ENCODE results near the gene RSAD2.
"Not testable (repeated sequence)": the region's sequence is repeated elsewhere in the genome, so short reads cannot be mapped to it uniquely, and the experiment has no call there.

Gene RSAD2

DNA sequence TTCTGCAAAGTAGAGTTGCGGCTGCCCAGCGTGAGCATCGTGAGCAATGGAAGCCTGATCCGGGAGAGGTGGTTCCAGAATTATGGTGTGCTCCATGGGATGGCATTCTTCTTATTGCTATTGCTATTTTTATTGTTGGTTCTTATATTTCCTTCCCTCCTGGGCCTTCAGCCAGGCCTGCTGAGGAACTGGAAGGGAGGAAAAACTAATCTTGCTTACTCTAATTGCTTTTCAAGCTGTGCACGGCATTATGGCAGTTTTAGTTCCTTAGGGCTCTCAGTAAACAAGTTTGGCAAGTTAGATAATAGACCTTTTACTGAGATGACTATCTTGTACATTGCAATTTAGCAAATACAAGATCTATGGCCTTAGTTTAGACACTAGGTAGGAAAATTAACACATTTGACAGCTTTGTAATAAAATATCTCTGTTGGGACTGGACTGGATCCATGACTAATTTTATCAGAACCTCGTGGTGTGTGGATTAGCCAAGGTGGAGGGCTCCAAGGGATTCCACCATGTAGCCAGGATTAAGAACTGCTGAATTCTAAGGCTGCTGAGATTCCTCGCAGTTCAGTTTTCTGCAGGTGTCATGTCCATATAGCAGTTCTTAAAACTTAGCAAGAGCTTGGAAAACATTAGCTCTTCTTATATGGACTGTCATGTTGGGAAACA is 6.0 kb downstream of the RSAD2 start:
- FAIRE-seq = no peak
- DNase-seq (ENCODE audit: insufficient read length) = no peak
- no peak for TF ChIP-seq POLR2A (IDR thresholded peaks at IDR 0.05; ENCODE audit: low read depth, low read length)
- TF ChIP-seq POLR2AphosphoS5 (IDR thresholded peaks at IDR 0.05; ENCODE audit: low read depth, low read length) = no peak
- TF ChIP-seq TAF1 (IDR thresholded peaks at IDR 0.05; ENCODE audit: borderline replicate concordance, low read depth, low read length) = no peak

DNA sequence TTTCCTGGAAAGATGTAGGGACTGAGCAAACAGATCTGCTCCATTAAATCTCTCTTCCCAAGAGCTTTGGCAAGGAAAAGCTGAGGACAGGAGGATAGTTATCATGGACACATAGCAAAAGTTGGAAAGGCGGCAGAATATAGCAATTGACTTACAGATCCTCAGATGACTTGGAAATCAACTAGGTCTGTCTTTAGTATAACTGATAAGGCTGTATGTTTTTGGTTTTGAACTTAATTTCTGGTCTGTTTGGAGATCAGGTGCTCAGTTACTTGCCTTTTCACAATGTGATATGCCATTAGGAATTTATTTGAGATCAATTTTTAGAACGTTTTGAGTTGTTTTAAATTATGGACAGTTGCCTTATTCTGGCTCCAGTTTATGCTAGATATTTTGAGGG is 8.0 kb downstream of the RSAD2 start:
- DNase-seq (ENCODE audit: insufficient read length) = no peak
- no peak for TF ChIP-seq POLR2AphosphoS5 (IDR thresholded peaks at IDR 0.05; ENCODE audit: low read depth, low read length)
- no peak for FAIRE-seq

DNA sequence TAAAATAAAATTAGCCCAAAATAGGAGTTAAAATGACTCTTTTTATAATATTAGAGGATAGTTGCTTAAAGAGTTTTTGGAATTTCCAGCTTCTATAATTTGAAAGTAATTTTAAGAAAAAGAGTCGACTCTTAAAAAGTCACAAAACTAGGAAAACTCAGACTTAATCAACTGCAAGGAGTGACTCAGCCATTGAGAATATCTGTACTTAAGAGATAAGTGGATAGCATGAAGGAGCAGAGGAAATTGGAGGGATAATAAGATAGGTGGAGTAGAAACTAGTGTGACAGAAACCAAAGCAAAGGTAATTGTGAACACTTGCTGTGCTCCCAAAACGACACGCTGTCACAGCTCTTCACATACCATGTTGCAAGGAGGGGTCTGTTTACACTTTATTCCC is 8.4 kb downstream of the RSAD2 start:
- no peak for DNase-seq (ENCODE audit: insufficient read length)
- TF ChIP-seq POLR2A (IDR thresholded peaks at IDR 0.05; ENCODE audit: low read depth, low read length) = no peak
- TF ChIP-seq TAF1 (IDR thresholded peaks at IDR 0.05; ENCODE audit: borderline replicate concordance, low read depth, low read length) = no peak
- no peak for TF ChIP-seq POLR2AphosphoS5 (IDR thresholded peaks at IDR 0.05; ENCODE audit: low read depth, low read length)
- FAIRE-seq = no peak

DNA sequence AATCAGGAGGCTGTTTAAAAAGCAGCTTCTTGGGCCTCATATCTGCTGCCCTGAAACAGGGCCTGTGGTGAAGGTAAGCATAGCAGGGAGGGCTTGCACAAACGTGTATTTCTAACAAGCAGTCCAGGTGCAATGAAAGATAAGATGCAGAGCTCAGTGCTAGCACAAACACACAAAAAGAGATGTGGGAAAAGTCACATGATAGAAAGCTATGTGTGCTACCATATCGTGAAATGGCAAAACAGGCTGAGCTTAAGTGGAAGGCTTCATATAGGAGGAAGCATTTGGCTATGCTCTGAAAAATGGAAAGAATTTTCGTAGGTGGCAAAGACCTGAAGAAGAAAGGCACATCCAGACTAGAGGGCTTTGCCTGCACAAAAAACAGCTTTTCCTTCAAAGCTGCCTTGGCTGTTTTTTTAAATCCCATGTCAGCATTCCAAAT is 10.2 kb downstream of the RSAD2 start:
- FAIRE-seq (no peak), DNase-seq (ENCODE audit: insufficient read length) (no peak)
- TF ChIP-seq POLR2A (IDR thresholded peaks at IDR 0.05; ENCODE audit: low read depth, low read length) (no peak), POLR2AphosphoS5 (IDR thresholded peaks at IDR 0.05; ENCODE audit: low read depth, low read length) (no peak), TAF1 (IDR thresholded peaks at IDR 0.05; ENCODE audit: borderline replicate concordance, low read depth, low read length) (no peak)

DNA sequence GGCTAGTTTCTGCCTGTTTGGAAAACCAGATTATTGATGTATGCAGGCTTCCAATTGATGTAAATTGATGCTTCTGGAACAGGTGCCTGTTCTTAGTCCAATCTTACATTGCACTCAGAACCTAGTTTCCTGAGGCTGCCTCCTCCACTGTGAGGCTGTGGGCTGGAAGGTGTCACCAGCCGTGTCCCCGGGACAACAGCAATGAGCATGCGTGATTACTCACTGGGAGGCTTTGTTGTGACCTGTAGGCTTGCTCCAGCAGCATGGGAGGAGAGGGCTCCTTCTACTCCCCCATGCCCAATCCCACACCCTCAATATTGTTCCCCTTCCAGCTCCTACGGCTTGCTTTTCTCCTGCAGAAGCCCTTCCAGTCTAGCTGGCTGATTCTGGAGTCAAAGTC is 11.1 kb downstream of the RSAD2 start:
- DNase-seq (ENCODE audit: insufficient read length) = no peak
- FAIRE-seq = no peak
- TF ChIP-seq TAF1 (IDR thresholded peaks at IDR 0.05; ENCODE audit: borderline replicate concordance, low read depth, low read length) (no peak), POLR2AphosphoS5 (IDR thresholded peaks at IDR 0.05; ENCODE audit: low read depth, low read length) (no peak)

DNA sequence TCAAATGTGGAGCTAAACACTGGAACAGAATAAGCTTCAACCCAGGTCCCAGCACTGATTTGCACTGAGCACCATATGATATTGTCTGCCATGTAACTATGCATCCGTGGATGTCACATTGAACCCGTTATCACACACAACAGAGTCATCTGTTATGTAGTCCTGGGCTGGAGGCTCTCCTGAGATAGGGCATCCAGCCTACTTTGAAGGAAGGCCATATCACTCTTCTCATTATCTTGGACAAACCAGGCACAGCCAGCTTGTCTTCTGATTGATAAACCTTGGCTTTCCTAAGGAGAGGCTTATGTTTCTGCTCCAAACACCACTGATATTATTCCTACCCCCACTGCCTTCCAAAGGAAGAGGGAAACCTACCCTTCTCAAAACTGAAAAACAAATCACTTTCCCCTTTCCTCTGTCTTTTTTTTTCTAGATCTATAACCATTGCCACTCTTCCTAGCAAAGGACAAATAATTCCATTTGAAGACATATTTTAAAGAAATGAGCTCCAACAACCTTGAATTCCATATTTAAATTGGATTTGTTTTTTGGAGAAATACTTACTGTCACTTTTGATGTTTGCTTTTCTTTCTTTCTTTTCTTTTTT is 16.4 kb downstream of the RSAD2 start:
- FAIRE-seq (no peak), DNase-seq (ENCODE audit: insufficient read length) (no peak)
- TF ChIP-seq POLR2A (IDR thresholded peaks at IDR 0.05; ENCODE audit: low read depth, low read length) (no peak), TAF1 (IDR thresholded peaks at IDR 0.05; ENCODE audit: borderline replicate concordance, low read depth, low read length) (no peak), POLR2AphosphoS5 (IDR thresholded peaks at IDR 0.05; ENCODE audit: low read depth, low read length) (no peak)

DNA sequence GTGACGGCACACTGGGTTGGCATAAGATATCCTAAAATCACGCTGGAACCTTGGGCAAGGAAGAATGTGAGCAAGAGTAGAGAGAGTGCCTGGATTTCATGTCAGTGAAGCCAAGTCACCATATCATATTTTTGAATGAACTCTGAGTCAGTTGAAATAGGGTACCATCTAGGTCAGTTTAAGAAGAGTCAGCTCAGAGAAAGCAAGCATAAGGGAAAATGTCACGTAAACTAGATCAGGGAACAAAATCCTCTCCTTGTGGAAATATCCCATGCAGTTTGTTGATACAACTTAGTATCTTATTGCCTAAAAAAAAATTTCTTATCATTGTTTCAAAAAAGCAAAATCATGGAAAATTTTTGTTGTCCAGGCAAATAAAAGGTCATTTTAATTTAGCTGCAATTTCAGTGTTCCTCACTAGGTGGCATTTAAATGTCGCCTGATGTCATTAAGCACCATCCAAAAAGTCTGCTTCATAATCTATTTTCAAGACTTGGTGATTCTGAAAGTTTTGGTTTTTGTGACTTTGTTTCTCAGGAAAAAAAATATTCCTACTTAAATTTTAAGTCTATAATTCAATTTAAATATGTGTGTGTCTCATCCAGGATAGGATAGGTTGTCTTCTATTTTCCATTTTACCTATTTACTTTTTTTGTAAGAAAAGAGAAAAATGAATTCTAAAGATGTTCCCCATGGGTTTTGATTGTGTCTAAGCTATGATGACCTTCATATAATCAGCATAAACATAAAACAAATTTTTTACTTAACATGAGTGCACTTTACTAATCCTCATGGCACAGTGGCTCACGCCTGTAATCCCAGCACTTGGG is 19.6 kb downstream of the RSAD2 start:
- FAIRE-seq = peak; percentile 81
- no peak for DNase-seq (ENCODE audit: insufficient read length)
- TF ChIP-seq POLR2AphosphoS5 (IDR thresholded peaks at IDR 0.05; ENCODE audit: low read depth, low read length) (no peak), POLR2A (IDR thresholded peaks at IDR 0.05; ENCODE audit: low read depth, low read length) (no peak), TAF1 (IDR thresholded peaks at IDR 0.05; ENCODE audit: borderline replicate concordance, low read depth, low read length) (no peak)

DNA sequence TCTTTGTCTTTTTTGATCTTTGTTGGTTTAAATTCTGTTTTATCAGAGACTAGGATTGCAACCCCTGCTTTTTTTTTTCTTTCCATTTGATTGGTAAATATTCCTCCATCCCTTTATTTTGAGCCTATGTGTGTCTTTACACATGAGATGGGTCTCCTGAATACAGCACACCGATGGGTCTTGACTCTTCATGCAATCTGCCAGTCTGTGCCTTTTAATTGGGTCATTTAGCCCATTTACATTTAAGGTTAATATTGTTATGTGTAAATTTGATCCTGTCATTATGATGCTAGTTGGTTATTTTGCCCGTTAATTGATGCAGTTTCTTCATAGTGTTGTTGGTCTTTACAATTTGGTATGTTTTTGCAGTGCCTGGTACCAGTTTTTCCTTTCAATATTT is 25.0 kb downstream of the RSAD2 start:
- not testable (repeated sequence) for FAIRE-seq; DNase-seq (ENCODE audit: insufficient read length)

DNA sequence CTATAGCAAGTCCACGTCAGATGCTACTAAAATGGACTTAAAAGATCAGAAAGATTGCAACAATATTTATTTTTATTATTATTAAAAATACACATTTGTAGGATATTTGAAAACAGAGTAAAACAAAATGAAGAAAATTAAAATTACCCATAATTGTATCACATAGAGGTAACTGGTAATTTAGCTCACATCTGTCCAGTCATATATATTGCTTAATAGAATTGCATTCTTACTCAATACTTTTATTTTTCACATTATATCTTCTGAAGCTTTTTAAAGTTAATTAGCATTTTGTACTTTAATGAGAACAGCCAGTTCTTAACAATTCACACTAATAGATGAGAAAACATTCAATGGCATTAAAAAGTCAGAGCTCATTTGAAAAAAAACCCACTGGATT is 28.1 kb downstream of the RSAD2 start:
- FAIRE-seq (no peak), DNase-seq (ENCODE audit: insufficient read length) (no peak)
- TF ChIP-seq POLR2AphosphoS5 (IDR thresholded peaks at IDR 0.05; ENCODE audit: low read depth, low read length) (no peak), TAF1 (IDR thresholded peaks at IDR 0.05; ENCODE audit: borderline replicate concordance, low read depth, low read length) (no peak), POLR2A (IDR thresholded peaks at IDR 0.05; ENCODE audit: low read depth, low read length) (no peak)

DNA sequence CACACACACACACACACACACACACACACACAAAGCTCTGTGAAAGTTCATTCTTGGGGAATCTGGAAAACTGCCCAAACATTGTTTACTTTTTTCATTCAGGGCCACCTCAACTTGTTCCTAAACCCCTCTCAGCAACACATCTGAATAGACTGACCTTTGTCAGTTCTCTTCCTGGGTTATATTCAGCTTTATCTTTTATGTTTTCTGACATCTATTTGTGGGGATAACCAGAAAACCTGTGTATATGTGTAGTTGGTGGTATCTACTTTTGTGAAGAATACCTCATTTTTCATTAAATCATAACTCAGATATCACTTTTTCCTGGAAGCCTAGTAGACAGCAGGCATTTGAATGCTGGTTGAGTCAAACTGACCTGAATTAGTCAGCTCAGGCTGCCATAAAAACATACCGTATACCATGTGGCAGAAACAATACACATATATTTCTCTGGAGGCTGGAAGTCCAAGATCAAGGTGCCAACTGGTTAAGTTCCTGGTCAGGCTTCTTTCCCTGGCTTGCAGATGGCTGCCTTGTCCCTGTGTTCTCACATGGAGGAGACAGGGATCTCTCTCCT is 28.7 kb downstream of the RSAD2 start:
- FAIRE-seq (no peak), DNase-seq (ENCODE audit: insufficient read length) (no peak)
- TF ChIP-seq TAF1 (IDR thresholded peaks at IDR 0.05; ENCODE audit: borderline replicate concordance, low read depth, low read length) = no peak
- no peak for TF ChIP-seq POLR2A (IDR thresholded peaks at IDR 0.05; ENCODE audit: low read depth, low read length)
- no peak for TF ChIP-seq POLR2AphosphoS5 (IDR thresholded peaks at IDR 0.05; ENCODE audit: low read depth, low read length)

DNA sequence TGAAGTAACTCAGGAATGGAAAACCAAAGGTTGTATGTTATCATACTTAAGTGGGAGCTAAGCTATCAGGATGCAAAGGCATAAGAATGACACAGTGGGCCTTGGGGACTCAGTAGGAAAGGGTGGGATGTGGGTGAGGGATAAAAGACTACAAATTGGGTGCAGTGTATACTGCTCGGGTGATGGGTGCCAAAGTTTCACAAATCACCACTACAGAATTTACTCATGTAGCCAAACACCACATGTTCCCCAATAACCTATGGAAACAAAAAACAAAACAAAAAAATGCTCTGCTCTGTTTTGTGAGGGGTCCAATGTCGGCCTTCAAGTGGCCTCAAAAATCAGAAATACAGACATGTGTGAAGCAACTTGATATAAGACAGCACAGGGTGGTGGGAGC is 30.7 kb downstream of the RSAD2 start:
- FAIRE-seq (no peak), DNase-seq (ENCODE audit: insufficient read length) (no peak)
- TF ChIP-seq POLR2AphosphoS5 (IDR thresholded peaks at IDR 0.05; ENCODE audit: low read depth, low read length) (no peak), POLR2A (IDR thresholded peaks at IDR 0.05; ENCODE audit: low read depth, low read length) (no peak), TAF1 (IDR thresholded peaks at IDR 0.05; ENCODE audit: borderline replicate concordance, low read depth, low read length) (no peak)
